ENCODE measurements around the gene FRMD6.

GRCh38 chr14:51674294-51675002 lies 22.7 kb downstream of the FRMD6 start:
- no peak for TF ChIP-seq CTCF (IDR thresholded peaks at IDR 0.05)
- TF ChIP-seq POLR2A (IDR thresholded peaks at IDR 0.05) = no peak
- TF ChIP-seq EP300 (IDR thresholded peaks at IDR 0.05) = no peak

Data from ovary (tissue), 3 donors.